ENCODE data around the gene PXMP2. TPM values are rescaled to one million over a fixed set of nuclear protein-coding genes. Genes with fewer than 3 reads are reported as not detected.
A peak's percentile ranks its signal among the peaks of the same experiment; 100 is the strongest.

Gene PXMP2
- total and polyA plus RNA-seq, 2 of the 8 experiments (the other 6 are each of a cell fraction or from before 2014, with no cell fraction given): 13.8 to 15.1 TPM

DNA sequence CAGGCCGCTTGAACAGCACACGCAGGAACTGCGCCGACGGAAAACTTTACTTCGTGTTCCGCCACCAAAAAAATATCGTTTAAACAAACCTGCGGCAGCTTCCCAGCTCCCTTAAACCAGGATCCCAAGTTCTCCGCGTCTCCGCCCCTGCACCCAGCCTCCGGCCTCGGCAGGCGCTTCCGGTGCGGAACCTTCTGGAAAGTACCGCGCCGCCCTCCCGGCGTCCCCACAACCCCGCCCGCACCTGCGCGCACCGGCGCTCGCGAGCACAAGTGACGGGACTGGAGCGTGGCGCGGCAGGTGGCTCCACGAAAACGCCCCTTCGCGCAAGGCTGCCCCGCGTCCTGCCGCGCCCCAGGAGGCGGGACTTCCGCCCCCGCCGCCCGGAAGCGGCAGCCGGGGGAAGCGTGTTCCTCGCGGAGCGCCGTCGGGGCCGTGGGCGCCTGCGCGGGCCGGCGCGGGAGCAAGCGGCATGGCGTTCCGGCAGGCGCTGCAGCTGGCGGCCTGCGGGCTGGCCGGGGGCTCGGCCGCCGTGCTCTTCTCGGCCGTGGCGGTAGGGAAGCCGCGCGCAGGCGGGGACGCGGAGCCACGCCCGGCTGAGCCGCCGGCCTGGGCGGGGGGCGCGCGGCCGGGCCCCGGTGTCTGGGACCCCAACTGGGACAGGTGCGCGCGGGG is 23.2 kb downstream of the PXMP2 start, which contains the start of gene PGAM5 (continued):
- TF ChIP-seq CHD7 (IDR thresholded peaks at IDR 0.05; ENCODE audit: insufficient replicate concordance, low read length) (no peak), SRF (IDR thresholded peaks at IDR 0.05; ENCODE audit: low read depth, low read length) (no peak), RAD21 (IDR thresholded peaks at IDR 0.05 in 1 of 2, conservative IDR thresholded peaks at IDR 0.05 in 1 of 2; ENCODE audit: low read depth in 2 of 2, low read length in 2 of 2) (no peak), CBX8 (IDR thresholded peaks at IDR 0.05; ENCODE audit: borderline replicate concordance, low read depth, low read length) (no peak), SIRT6 (IDR thresholded peaks at IDR 0.05; ENCODE audit: low read length) (no peak), CTCF (IDR thresholded peaks at IDR 0.05; ENCODE audit: control extremely low read depth in 1 of 3, insufficient read depth in 1 of 3, low read depth in 1 of 3, low read length in 3 of 3) (no peak), KDM4A (IDR thresholded peaks at IDR 0.05; ENCODE audit: low read depth, low read length, severe bottlenecking) (peak; percentile 90)
